Mucosa of descending colon (tissue), 3 donors: ENCODE data around the gene NIM1K. TPM values are rescaled to one million over a fixed set of nuclear protein-coding genes. Genes with fewer than 3 reads are reported as not detected.

Experiments used
- ATAC-seq: fragments of 200-7000 bp; cut with Tn5 transposase; one replicate; pipeline ENCODE4 v1.9.1; 2020; ENCODE audit warnings: mild to moderate bottlenecking, moderate library complexity
- DNase-seq, 3 donors: peaks; one replicate each; pipeline ENCODE4 v3.0.0-alpha.2; 2020
- H3K36me3 ChIP-seq: fragments of 200-600 bp; one replicate; pipeline ENCODE4 v1.8.0; 2021; ENCODE audit warnings: low read depth, mild to moderate bottlenecking
- H3K4me1 ChIP-seq: fragments of 200-600 bp; one replicate; pipeline ENCODE4 v1.8.0; 2021; ENCODE audit warnings: low read depth, mild to moderate bottlenecking
- H3K4me3 ChIP-seq: fragments of 200-600 bp; one replicate; pipeline ENCODE4 v1.8.0; 2021; ENCODE audit warnings: mild to moderate bottlenecking
- H3K9me3 ChIP-seq: fragments of 200-600 bp; one replicate; pipeline ENCODE4 v1.8.0; 2021; ENCODE audit warnings: mild to moderate bottlenecking
- CTCF ChIP-seq: fragments of 200-600 bp; IDR thresholded peaks from one replicate; pipeline ENCODE4 v1.8.0; 2022; ENCODE audit warnings: antibody characterized with exemption, mild to moderate bottlenecking
- intact Hi-C, 2 donors: fragments of 100-400 bp; cut with DNase I in 1 of 2; cut with micrococcal nuclease in 1 of 2; formaldehyde crosslinking; loops; one replicate each; pipeline versions ENCODE4 v1.11.0 to v1.11.1; 2022; cut with DNase I, micrococcal nuclease
- total RNA-seq, 3 donors: library from RNA; stranded (reverse); fragmentation: NEBNext Ultra II Directional in 2 of 3; extraction: Animal tissue kit (Norgen Biotek cat#: 25700) in 2 of 3; gene quantifications; one replicate each; pipeline versions ENCODE4 v1.2.1 to v1.2.4, GENCODE V29; 2021 to 2023
- donor health status: DM: no; HTN: no; CAD: no; lungs with moderate emphysema.
- donor health status: DM: no; HTN: no; CAD: no.
- donor health status: DM: no; HTN: yes; CAD: no.

The NIM1K gene
- total RNA-seq, 3 donors from 2014 or later: 0.20 to 1.5 (median 0.43) TPM

GRCh38 chr5:43312699-43313034, 120.6 kb downstream of the NIM1K start:
- DNase-seq (peak in 1 of 3 donors; percentile 59), ATAC-seq (peak; percentile 35)
- H3K9me3 ChIP-seq: no peaks in the 10 kb centered on the region
- peaks cover 4% of the 10 kb centered on the region for H3K36me3 ChIP-seq
- TF ChIP-seq CTCF: no peak
- peak overlapping the region; percentile 64 for H3K4me3 ChIP-seq
- H3K4me1 ChIP-seq: peaks cover 17% of the 10 kb centered on the region
- intact Hi-C loops: loop anchor here in 1 of 2 donors (10.0 kb wide), 1 partner anchor 188 kb away; the partner anchor contains the start of gene ZNF131

- no peaks in the 10 kb centered on the region for H3K9me3 ChIP-seq
- peak; percentile 95 for ATAC-seq
- H3K4me1 ChIP-seq: peaks cover 17% of the 10 kb centered on the region
- intact Hi-C loops: loop anchor here in 1 of 2 donors (10.0 kb wide), 1 partner anchor 188 kb away; the partner anchor contains the start of gene ZNF131
- peaks cover 4% of the 10 kb centered on the region for H3K36me3 ChIP-seq
- peak; percentile 18 for TF ChIP-seq CTCF
- peak; percentile 99 for DNase-seq
- peak within 1 kb of the TSS; percentile 64 for H3K4me3 ChIP-seq
These were observed 121.2 kb downstream of the NIM1K start, which contains the start of gene HMGCS1 for GRCh38 chr5:43313035-43313853. Gene HMGCS1, minus strand, starts transcription at chr5:43313412. Its CDS starts 14,447 bp downstream, at chr5:43298965.

GRCh38 chr5:43313854-43314457, 121.9 kb downstream of the NIM1K start:
- H3K36me3 ChIP-seq: peaks cover 4% of the 10 kb centered on the region
- intact Hi-C loops: loop anchor here in 1 of 2 donors (10.0 kb wide), 1 partner anchor 189 kb away; the partner anchor contains the start of gene ZNF131
- H3K4me1 ChIP-seq: peaks cover 17% of the 10 kb centered on the region
- no peak for ATAC-seq
- peak in 1 of 3 donors; percentile 45 for DNase-seq
- no peaks in the 10 kb centered on the region for H3K9me3 ChIP-seq
- peak overlapping the region; percentile 64 for H3K4me3 ChIP-seq
- TF ChIP-seq CTCF: no peak

- Histone ChIP-seq H3K9me3 (no peaks in the 10 kb centered on the region), H3K4me3 (no peak overlapping the region), H3K36me3 (peaks cover 4% of the 10 kb centered on the region), H3K4me1 (peaks cover 17% of the 10 kb centered on the region)
- DNase-seq (no peak), ATAC-seq (no peak)
- intact Hi-C loops: loop anchor here in 1 of 2 donors (10.0 kb wide), 1 partner anchor 190 kb away; the partner anchor contains the start of gene ZNF131
- TF ChIP-seq CTCF: no peak
These were observed 122.7 kb downstream of the NIM1K start for GRCh38 chr5:43314724-43315123.

GRCh38 chr5:43315263-43315662, 123.2 kb downstream of the NIM1K start:
- Histone ChIP-seq H3K4me3 (no peak overlapping the region), H3K4me1 (peaks cover 17% of the 10 kb centered on the region), H3K36me3 (peaks cover 4% of the 10 kb centered on the region), H3K9me3 (no peaks in the 10 kb centered on the region)
- no peak for TF ChIP-seq CTCF
- DNase-seq: no peak
- intact Hi-C loops: loop anchor here in 1 of 2 donors (10.0 kb wide), 1 partner anchor 190 kb away; the partner anchor contains the start of gene ZNF131
- ATAC-seq: no peak
